Measurements from ENCODE around the gene RTN1.

DNA sequence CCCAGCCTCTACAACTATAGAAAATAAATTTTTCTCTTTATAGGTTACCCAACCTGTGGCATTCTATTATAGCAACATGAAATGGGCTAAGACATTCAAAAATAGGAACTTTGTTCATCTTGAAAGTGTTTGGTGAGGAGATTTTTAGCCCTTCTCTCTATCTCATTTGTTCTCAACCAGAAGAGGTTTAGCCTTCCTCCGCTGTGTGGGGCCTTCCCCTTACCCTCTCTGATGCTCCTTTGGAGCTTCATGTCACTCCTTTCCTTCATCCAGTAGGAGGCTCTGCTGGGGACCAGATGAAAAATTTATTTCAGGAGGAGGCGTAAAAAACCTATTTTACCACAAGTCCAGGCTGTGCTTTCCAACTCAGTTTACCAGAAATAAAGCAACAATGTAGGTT, 94.1 kb downstream of the RTN1 start:
- TF ChIP-seq, protein P1, sequence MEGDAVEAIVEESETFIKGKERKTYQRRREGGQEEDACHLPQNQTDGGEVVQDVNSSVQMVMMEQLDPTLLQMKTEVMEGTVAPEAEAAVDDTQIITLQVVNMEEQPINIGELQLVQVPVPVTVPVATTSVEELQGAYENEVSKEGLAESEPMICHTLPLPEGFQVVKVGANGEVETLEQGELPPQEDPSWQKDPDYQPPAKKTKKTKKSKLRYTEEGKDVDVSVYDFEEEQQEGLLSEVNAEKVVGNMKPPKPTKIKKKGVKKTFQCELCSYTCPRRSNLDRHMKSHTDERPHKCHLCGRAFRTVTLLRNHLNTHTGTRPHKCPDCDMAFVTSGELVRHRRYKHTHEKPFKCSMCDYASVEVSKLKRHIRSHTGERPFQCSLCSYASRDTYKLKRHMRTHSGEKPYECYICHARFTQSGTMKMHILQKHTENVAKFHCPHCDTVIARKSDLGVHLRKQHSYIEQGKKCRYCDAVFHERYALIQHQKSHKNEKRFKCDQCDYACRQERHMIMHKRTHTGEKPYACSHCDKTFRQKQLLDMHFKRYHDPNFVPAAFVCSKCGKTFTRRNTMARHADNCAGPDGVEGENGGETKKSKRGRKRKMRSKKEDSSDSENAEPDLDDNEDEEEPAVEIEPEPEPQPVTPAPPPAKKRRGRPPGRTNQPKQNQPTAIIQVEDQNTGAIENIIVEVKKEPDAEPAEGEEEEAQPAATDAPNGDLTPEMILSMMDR (IDR thresholded peaks at IDR 0.05) = no peak
- no peak for TF ChIP-seq POLR2A (IDR thresholded peaks at IDR 0.05)
